Left kidney (tissue), 1 donor: Measurements from ENCODE around the gene CDKL1. TPM values are rescaled to one million over a fixed set of nuclear protein-coding genes. Genes with fewer than 3 reads are reported as not detected.

Experiments used
- polyA plus RNA-seq: library from polyadenylated mRNA; unstranded; fragments of 120-200 nt; gene quantifications from one replicate; pipeline ENCODE4 v1.2.1, GENCODE V29; 2013; ENCODE audit not compliant: insufficient read length

Gene CDKL1
- polyA plus RNA-seq, 1 donor: 8.6 TPM

Other genes with a start within 250 kb of the CDKL1 start
- 43.2 TPM for gene SOS2, start 165.3 kb downstream of the CDKL1 start, polyA plus RNA-seq
- gene L2HGDH, start 84.7 kb downstream of the CDKL1 start, polyA plus RNA-seq: 12.6 TPM
- 33.1 TPM for gene DMAC2L, start 84.6 kb downstream of the CDKL1 start, polyA plus RNA-seq
- gene MAP4K5, start 135.7 kb upstream of the CDKL1 start, polyA plus RNA-seq: 66.2 TPM
- 8.4 TPM for gene ATL1, start 163.3 kb upstream of the CDKL1 start, polyA plus RNA-seq